Hepatocyte (in vitro differentiated cells): ENCODE measurements around the gene PSMB3.

Experiments
- EZH2 ChIP-seq: fragments of 200-600 bp; sonication (generic); IDR thresholded peaks from 2 replicates; pipeline ENCODE4 v1.6.1; 2016; ENCODE audit warnings: antibody characterized with exemption, mild to moderate bottlenecking, borderline replicate concordance
- EZH2phosphoT487 ChIP-seq: fragments of 200-600 bp; sonication (generic); IDR thresholded peaks from one replicate; pipeline ENCODE4 v1.6.1; 2018; ENCODE audit warnings: antibody characterized with exemption, mild to moderate bottlenecking, low read depth, moderate library complexity; ENCODE audit not compliant: unreplicated experiment, severe bottlenecking
- TF ChIP-seq, protein P1 (sequence below): fragments of 200-600 bp; sonication (generic); IDR thresholded peaks from 2 replicates; pipeline ENCODE4 v1.5.1; 2016; ENCODE audit warnings: antibody characterized with exemption, mild to moderate bottlenecking; ENCODE audit not compliant: poor library complexity

DNA sequence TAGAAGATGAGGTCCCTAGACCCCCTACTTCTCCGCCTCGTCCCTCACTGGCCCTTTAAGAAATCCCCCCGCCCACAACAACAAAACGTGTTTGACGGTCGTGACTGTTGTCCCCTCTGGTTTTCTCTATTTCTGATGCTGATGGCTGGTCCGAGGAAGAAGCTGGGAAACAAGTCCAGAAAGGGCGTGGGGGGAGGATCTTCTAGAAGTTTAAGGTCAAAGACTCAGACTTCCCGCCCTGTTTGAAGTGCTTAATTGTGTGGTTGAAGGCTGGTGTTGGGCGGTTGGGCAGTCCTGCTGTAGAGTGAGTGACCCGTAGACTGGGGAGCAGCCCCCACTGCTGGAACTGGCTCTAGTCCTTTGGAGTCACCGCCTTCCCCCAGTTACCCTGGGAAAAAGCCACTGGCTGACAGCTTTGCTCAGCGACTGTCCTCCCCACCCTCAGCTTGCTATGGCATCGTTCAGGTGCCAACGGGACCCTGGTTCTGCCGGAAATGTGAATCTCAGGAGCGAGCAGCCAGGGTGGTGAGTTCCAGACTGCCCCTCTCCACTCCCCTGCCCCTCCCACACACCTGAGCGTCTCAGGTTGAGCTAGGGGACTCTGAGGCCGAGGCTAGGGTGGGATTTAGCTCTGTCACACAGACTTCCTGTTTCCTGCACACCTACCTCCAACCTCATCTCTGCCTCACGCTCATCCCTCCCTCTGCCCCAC is 45.9 kb upstream of the PSMB3 start:
- TF ChIP-seq, protein P1, sequence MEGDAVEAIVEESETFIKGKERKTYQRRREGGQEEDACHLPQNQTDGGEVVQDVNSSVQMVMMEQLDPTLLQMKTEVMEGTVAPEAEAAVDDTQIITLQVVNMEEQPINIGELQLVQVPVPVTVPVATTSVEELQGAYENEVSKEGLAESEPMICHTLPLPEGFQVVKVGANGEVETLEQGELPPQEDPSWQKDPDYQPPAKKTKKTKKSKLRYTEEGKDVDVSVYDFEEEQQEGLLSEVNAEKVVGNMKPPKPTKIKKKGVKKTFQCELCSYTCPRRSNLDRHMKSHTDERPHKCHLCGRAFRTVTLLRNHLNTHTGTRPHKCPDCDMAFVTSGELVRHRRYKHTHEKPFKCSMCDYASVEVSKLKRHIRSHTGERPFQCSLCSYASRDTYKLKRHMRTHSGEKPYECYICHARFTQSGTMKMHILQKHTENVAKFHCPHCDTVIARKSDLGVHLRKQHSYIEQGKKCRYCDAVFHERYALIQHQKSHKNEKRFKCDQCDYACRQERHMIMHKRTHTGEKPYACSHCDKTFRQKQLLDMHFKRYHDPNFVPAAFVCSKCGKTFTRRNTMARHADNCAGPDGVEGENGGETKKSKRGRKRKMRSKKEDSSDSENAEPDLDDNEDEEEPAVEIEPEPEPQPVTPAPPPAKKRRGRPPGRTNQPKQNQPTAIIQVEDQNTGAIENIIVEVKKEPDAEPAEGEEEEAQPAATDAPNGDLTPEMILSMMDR = no peak
- TF ChIP-seq EZH2phosphoT487 = no peak
- TF ChIP-seq EZH2 = no peak
